GM19397 (cell line): ENCODE measurements around the gene RASAL2.
"Not testable (repeated sequence)": the region's sequence is repeated elsewhere in the genome, so short reads cannot be mapped to it uniquely, and the experiment has no call there.

Experiments
- ATAC-seq: cut with Tn5 transposase; IDR thresholded peaks from one replicate; pipeline ENCODE4 v1.9.1; 2021; ENCODE audit warnings: mild to moderate bottlenecking, moderate library complexity; ENCODE audit not compliant: unreplicated experiment

Gene RASAL2

GRCh38 chr1:178330848-178331497, 237.1 kb downstream of the RASAL2 start:
- ATAC-seq, result no peak

GRCh38 chr1:178335426-178335825, 241.5 kb downstream of the RASAL2 start:
- ATAC-seq, result no peak

GRCh38 chr1:178337091-178337706, 243.3 kb downstream of the RASAL2 start:
- no peak for ATAC-seq

- ATAC-seq, result no peak
Measured at GRCh38 chr1:178339834-178340233, 245.9 kb downstream of the RASAL2 start.

GRCh38 chr1:178341261-178341956, 247.5 kb downstream of the RASAL2 start:
- ATAC-seq, result no peak

GRCh38 chr1:178342745-178343144, 248.8 kb downstream of the RASAL2 start:
- no peak for ATAC-seq

GRCh38 chr1:178344513-178345091, 250.7 kb downstream of the RASAL2 start:
- ATAC-seq, result no peak

GRCh38 chr1:178345238-178345637, 251.3 kb downstream of the RASAL2 start:
- ATAC-seq, result no peak

- ATAC-seq, result no peak
Measured at GRCh38 chr1:178345807-178346206, 251.9 kb downstream of the RASAL2 start.

- ATAC-seq, result no peak
Measured at GRCh38 chr1:178349801-178350200, 255.9 kb downstream of the RASAL2 start.

GRCh38 chr1:178351911-178352310, 258.0 kb downstream of the RASAL2 start:
- not testable (repeated sequence) for ATAC-seq

GRCh38 chr1:178352790-178353416, 259.0 kb downstream of the RASAL2 start:
- no peak for ATAC-seq

- ATAC-seq, result no peak
Measured at GRCh38 chr1:178353524-178353923, 259.6 kb downstream of the RASAL2 start.

- ATAC-seq, result no peak
Measured at GRCh38 chr1:178354816-178355215, 260.9 kb downstream of the RASAL2 start.

GRCh38 chr1:178356299-178356698, 262.4 kb downstream of the RASAL2 start:
- ATAC-seq, result no peak

GRCh38 chr1:178358456-178358855, 264.6 kb downstream of the RASAL2 start:
- no peak for ATAC-seq

- no peak for ATAC-seq
Measured at GRCh38 chr1:178360421-178360820, 266.5 kb downstream of the RASAL2 start.

- no peak for ATAC-seq
Measured at GRCh38 chr1:178361847-178362246, 267.9 kb downstream of the RASAL2 start.

- ATAC-seq, result no peak
Measured at GRCh38 chr1:178362747-178363146, 268.8 kb downstream of the RASAL2 start.

GRCh38 chr1:178364782-178365181, 270.9 kb downstream of the RASAL2 start:
- no peak for ATAC-seq

- ATAC-seq, result no peak
Measured at GRCh38 chr1:178367151-178367550, 273.2 kb downstream of the RASAL2 start.
